ENCODE data around the gene HOXA7.
A peak's percentile ranks its signal among the peaks of the same experiment; 100 is the strongest.

Gene HOXA7

DNA sequence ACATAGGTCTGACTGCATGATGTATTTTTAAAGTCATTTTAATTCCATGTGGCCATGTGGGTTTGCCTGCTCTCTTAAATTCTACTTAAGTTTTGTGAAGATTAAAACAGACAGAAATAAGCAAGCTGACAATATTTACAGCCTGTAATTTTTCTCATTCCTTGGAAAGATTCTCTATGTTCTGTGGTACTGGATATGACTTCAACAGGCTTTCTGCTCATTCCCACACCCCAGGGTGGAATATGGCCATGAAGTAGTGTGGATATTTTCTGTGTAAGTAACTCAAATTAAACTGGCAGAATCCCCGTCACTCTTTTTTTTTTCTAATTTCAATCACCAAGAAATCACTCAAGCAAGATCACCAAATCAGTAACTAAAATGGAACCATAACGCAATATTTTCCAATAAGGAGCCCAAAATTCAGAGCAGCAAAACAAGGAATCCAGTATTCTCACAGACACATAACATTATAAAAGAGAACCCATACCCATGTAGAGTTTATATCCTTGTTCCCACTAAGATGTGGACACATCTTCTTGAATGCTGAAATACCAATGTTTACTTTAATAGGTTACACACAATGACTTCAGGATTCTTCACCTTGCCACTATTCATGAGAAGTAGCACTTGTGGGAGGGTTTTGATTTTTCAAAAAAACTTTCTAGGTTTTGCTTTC, 18.7 kb downstream of the HOXA7 start:
- H3K27ac Mint-ChIP-seq = no peak overlapping the region
- no peaks in the 10 kb centered on the region for H3K9me3 Mint-ChIP-seq (ENCODE audit: low read depth)
- peaks cover 41% of the 10 kb centered on the region for H3K27me3 Mint-ChIP-seq

DNA sequence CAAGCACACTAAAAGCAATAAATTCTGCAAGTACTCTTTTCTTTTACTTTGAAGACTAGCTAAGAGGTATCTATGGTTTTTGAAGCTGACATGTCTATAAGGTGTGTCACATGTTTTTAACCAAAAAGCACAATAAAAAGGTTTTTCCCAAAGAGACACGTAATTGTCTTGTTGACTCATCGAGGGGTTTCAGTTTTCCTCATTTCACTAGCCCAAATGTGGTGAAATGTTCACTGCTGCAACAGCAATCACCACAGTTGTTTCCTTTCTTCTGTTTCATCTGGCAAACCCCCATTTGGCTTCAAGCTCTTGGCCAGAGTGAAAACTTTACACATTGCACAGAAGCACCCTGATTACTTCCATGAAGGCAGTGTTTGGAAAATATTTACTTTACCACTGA, 22.1 kb downstream of the HOXA7 start:
- H3K9me3 Mint-ChIP-seq (ENCODE audit: low read depth) = no peaks in the 10 kb centered on the region
- H3K36me3 Mint-ChIP-seq = no peaks in the 10 kb centered on the region
- no peak overlapping the region for H3K4me3 Mint-ChIP-seq
- H3K27ac Mint-ChIP-seq = no peak overlapping the region
- peaks cover 33% of the 10 kb centered on the region for H3K27me3 Mint-ChIP-seq
- peaks cover 17% of the 10 kb centered on the region for H3K4me1 Mint-ChIP-seq (ENCODE audit: low read depth)

More for the DNA sequence above, 18.7 kb downstream of the HOXA7 start:
- Mint-ChIP-seq H3K4me1 (ENCODE audit: low read depth) (peaks cover 17% of the 10 kb centered on the region), H3K4me3 (no peak overlapping the region), H3K36me3 (no peaks in the 10 kb centered on the region)

DNA sequence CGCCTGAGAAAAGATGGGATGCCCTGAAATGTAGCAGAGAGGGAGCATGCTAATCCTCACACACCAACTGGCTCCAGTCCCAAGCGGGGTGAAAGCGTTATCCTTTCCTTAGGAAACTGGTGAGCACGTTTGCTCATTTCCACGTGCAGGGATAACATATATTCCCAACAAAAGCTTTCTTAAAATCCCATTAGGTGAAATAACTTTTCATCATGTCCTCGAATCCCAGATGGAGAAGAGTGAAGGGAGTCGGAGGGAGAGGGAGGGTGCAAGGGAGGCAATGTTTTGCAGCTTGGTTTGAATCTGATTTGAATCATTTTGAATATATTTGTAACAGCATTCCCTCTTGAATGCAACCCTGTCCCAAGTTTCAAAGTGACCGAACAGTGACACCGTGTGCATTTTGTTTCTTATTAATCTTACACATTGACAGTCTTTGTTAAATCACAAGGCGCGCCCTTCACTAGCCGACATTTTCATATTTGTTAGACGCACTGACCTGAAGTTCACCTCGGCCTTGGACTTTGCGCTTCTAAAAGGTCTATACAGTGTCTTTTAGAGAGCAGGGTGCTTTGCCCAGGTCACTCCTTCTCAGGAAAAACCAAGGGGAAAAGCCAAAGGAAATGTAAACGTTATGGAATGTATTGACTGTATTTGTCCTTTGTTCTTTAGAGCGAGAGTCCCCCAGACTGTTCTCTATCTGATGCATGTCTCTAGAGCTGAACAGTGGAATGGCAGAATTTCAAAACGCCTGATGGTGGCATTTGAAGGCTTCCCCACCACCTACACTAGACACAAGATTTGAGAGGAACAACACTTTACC, 22.9 kb downstream of the HOXA7 start:
- H3K4me3 Mint-ChIP-seq = no peak overlapping the region
- H3K27me3 Mint-ChIP-seq = peaks cover 32% of the 10 kb centered on the region
- H3K4me1 Mint-ChIP-seq (ENCODE audit: low read depth) = peaks cover 17% of the 10 kb centered on the region
- peak overlapping the region; percentile 6 for H3K27ac Mint-ChIP-seq
- H3K9me3 Mint-ChIP-seq (ENCODE audit: low read depth) = no peaks in the 10 kb centered on the region
- H3K36me3 Mint-ChIP-seq = no peaks in the 10 kb centered on the region

DNA sequence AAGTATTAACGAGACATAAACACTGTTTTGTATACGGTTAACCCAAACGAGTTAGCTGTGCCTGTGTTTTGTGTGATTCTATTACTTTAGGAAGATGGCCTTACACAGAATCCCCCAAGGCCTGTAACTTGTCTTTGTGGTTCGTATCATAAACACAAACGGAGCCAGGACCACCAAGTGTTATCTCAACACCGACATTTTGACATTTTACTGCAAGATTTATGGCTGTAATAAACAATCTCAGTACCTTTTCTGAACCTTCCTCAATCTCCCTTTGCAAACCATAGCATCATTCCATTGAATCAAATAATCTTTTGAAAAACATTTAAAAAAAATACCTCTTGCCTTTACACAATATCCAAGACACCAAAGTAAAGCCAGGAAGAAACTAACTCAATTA, 23.5 kb downstream of the HOXA7 start:
- H3K4me1 Mint-ChIP-seq (ENCODE audit: low read depth) = peaks cover 17% of the 10 kb centered on the region
- peaks cover 32% of the 10 kb centered on the region for H3K27me3 Mint-ChIP-seq

DNA sequence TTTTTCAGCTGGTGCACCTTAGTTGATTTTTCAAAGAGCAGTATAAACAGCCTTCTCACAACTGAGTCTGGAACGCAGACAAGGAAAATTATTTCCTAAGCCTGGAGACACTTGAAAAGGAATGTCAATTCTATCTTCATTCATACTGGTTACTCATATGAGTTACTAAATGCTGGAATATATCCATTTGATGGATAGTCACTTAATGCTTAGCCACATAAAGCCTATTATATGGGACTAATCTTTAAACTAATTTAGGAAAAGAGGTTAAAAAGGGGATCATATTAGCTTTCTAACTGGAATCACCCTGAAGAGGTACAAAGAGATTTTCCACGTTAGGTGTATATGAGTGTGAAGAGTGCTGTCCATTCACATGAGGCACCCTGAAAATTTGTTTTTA, 24.3 kb downstream of the HOXA7 start:
- H3K27me3 Mint-ChIP-seq = peaks cover 30% of the 10 kb centered on the region

More for the DNA sequence above, 23.5 kb downstream of the HOXA7 start:
- Mint-ChIP-seq H3K36me3 (no peaks in the 10 kb centered on the region), H3K27ac (no peak overlapping the region), H3K4me3 (no peak overlapping the region), H3K9me3 (ENCODE audit: low read depth) (no peaks in the 10 kb centered on the region)

DNA sequence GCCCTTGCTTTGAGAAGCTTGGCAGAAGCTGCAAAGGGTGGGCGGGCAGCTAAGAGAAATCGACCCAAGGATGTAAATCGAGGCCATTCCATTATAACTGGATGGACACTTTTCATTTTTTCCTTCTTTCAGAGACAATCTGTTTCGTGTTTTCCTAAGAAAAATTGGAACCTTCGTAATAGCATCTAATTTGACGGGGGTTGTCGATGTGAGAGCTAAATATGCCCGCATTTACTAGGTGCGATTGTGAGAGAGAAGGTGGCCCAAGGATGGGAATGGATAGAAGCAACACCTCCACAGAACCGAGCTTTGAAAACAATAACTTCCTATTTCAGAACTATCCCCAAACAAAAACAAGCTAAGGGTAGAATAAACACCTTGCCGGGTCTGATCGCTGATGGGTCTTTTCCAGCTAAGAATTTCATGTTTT, 25.1 kb downstream of the HOXA7 start:
- Mint-ChIP-seq H3K4me1 (ENCODE audit: low read depth) (peaks cover 17% of the 10 kb centered on the region), H3K4me3 (peak overlapping the region; percentile 37), H3K27me3 (peaks cover 30% of the 10 kb centered on the region), H3K9me3 (ENCODE audit: low read depth) (no peaks in the 10 kb centered on the region), H3K36me3 (no peaks in the 10 kb centered on the region), H3K27ac (no peak overlapping the region)

More for the DNA sequence above, 24.3 kb downstream of the HOXA7 start:
- Mint-ChIP-seq H3K36me3 (no peaks in the 10 kb centered on the region), H3K27ac (no peak overlapping the region), H3K4me3 (no peak overlapping the region), H3K9me3 (ENCODE audit: low read depth) (no peaks in the 10 kb centered on the region), H3K4me1 (ENCODE audit: low read depth) (peaks cover 17% of the 10 kb centered on the region)

DNA sequence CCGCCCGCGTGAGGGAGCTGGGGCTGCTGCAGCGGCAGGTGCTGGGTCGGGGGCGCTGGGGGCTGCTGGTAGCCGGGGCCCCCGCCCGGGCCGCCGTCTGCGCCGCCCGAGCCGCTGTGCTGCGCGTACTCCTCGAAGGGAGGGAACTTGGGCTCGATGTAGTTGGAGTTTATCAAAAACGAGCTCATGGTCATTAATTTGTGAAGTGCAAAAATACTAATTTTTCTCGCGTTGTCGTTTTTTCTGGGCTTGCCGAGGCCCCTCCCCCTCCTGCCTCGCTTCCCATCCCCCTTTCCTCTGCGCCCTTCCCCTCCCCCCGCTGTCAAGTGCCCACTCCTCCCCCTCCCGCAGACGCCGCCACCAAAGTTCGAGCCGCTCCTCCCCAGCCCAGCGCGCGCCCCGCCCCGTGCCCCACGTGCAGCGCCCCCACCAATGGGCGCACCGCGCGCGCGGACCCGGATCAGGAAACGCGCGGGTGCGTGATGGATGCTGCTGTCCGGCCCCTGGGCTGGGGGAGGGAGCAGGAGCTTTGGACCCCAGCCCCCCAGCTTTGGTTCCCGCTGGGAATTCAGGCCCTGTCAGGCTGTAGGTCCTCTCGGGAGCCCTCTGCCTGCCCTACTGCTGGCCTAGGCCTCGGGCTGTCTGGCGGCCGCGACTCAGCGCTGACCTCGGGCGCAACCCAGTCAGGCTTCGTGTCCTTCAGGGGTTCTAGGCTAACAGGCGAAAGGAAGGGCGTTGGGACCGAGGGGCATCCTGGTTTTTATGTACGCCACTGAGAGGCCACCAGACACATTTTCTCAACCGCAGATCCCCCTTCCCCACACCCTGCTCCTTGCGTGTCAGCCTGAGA, 25.7 kb downstream of the HOXA7 start, which contains the start of gene HOXA4:
Gene HOXA4, minus strand, starts transcription at position 218 of the 850 bp plus-strand sequence. Its CDS starts 24 bp downstream, at position 194.
- H3K36me3 Mint-ChIP-seq = no peaks in the 10 kb centered on the region
- H3K27ac Mint-ChIP-seq = peak within 1 kb of the TSS; percentile 18
- peak within 1 kb of the TSS; percentile 37 for H3K4me3 Mint-ChIP-seq
- peaks cover 17% of the 10 kb centered on the region for H3K4me1 Mint-ChIP-seq (ENCODE audit: low read depth)
- no peaks in the 10 kb centered on the region for H3K9me3 Mint-ChIP-seq (ENCODE audit: low read depth)
- H3K27me3 Mint-ChIP-seq = peaks cover 28% of the 10 kb centered on the region

DNA sequence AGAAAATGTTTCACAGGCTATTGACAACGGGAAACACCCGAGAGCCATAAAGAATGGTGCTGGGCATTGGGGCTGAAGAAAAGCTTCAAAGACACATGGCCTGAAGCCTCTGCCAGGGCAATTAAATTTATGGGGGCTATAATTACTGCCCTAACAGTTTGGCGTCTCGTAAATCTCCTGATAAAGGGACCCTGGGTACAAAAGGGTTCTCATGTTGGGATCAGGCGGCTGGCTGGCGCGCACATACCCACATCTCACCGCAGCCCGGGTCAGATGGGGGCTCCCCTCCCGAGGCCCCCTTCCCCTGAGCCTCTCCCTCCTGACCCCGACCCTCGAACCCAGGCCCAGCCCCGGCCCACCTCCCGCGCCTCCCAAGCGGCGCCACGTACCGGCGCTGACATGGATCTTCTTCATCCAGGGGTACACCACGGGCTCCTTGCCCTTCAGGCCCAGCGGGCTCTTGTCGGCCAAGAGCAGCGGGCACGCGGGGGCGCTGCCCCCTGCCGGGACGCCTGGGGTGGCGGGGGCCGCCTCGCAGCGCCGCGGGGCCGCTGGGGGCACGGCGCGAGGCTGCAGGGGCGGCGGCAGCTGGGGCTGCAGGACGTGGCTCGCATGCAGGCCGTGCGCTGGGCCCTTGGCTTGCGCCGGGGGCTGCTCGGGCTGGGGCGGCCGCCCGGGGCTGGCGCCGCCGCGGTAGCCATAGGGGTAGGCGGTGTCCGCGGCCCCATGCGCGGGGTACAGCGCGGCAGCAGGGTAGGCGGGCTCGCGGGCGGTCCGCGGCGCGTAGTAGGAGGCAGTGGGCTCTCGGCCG, 26.5 kb downstream of the HOXA7 start:
- Mint-ChIP-seq H3K27me3 (peaks cover 25% of the 10 kb centered on the region), H3K36me3 (no peaks in the 10 kb centered on the region), H3K4me1 (ENCODE audit: low read depth) (peaks cover 12% of the 10 kb centered on the region), H3K27ac (no peak overlapping the region), H3K4me3 (peak overlapping the region; percentile 11), H3K9me3 (ENCODE audit: low read depth) (no peaks in the 10 kb centered on the region)

DNA sequence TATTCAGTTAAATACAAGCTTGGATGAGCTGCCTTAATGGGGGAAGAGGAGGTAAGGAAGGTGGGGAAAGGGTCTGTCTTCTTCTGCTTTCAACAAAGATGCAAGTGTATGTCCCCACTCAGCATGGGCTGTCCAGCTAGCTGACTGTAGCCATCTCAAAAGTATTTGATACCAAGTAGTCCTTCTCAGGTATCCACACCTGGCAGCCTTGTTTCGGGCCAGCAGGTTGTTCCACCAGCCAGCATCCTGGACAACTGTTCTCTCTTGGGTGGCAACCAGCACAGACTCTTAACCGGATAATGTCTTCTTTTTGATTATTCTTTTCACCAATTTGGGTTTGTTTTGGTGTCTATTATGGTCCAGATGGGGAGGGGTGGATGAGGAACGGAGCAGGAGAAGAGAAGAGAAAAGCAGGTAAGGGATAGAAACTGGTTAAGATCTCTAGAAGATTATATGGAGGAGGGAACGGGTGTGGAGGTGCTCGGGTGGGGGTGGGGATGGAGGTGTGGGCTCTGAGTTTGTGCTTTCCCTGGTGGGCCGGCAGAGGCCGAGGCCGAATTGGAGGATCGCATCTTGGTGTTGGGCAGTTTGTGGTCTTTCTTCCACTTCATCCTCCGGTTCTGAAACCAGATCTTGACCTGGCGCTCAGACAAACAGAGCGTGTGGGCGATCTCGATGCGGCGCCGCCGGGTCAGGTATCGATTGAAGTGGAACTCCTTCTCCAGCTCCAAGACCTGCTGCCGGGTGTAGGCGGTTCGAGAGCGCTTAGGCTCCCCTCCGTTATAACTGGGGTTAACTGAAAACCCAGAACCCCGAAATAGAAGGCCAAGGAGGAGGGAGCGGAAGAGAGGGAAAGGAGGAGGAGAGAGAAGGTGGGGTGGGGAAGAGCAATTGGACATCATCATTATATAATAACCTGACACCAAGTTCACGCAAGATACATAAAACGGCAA, 27.4 kb downstream of the HOXA7 start:
- Mint-ChIP-seq H3K27me3 (peaks cover 22% of the 10 kb centered on the region), H3K27ac (no peak overlapping the region), H3K4me1 (ENCODE audit: low read depth) (peaks cover 3% of the 10 kb centered on the region), H3K4me3 (peak overlapping the region; percentile 11), H3K9me3 (ENCODE audit: low read depth) (no peaks in the 10 kb centered on the region), H3K36me3 (no peaks in the 10 kb centered on the region)

DNA sequence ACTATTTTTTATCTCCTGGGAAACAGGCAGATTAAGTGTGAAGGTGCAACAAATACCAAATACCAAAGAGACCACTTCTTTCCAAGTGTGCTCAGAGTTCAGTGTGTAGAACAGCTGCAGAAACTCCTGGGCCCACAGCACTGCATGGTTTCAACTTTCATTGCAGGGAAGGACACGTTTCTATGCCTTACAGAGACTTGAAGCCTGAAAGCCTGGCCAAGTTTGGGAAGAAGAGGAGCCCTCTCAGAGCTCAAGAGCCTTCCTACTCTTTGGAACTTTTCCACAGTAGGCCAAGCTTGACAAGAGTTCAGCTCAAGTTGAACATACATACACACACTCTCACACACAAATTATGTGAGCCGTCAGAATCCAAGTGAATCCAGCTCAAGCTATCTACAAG, 28.4 kb downstream of the HOXA7 start:
- no peaks in the 10 kb centered on the region for H3K36me3 Mint-ChIP-seq
- H3K27ac Mint-ChIP-seq = no peak overlapping the region
- H3K9me3 Mint-ChIP-seq (ENCODE audit: low read depth) = no peaks in the 10 kb centered on the region
- no peaks in the 10 kb centered on the region for H3K4me1 Mint-ChIP-seq (ENCODE audit: low read depth)
- H3K27me3 Mint-ChIP-seq = peaks cover 15% of the 10 kb centered on the region
- H3K4me3 Mint-ChIP-seq = no peak overlapping the region

DNA sequence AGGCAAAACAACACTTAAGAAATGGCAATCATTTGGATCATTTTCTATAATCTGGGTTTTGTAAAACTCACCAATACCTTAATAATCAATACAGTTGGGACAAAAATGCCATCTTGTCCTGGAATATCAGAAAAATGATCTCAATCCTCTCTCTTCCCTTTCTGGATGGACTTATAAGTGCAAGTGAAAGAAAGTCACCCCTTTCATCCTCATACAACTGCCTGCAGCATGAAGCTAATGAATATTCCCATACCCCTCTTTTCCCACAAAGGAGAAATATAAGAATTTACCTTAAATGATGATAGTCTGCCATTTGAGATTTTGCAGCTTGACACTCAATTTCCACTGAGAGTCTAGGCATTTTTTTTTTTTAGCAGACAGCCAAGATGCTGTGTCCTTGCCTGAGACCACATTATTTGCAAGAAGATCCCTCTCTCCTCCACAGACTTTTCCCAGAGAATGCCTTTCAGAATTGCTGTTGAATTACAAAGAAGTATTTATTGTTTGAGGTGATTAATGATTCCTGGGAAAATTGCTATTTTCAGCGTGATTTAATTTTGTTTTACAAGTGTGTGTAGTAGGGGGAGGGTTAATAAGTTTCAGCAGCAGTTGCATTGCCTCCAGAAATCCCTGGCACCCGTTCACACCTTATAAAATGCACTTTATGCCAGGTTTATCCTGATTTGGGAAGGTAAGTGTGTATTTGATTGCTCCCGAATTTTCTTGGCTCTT, 29.7 kb downstream of the HOXA7 start:
- H3K27me3 Mint-ChIP-seq = peaks cover 15% of the 10 kb centered on the region
- H3K27ac Mint-ChIP-seq = no peak overlapping the region
- no peak overlapping the region for H3K4me3 Mint-ChIP-seq
- H3K9me3 Mint-ChIP-seq (ENCODE audit: low read depth) = no peaks in the 10 kb centered on the region
- H3K36me3 Mint-ChIP-seq = no peaks in the 10 kb centered on the region
- no peaks in the 10 kb centered on the region for H3K4me1 Mint-ChIP-seq (ENCODE audit: low read depth)

DNA sequence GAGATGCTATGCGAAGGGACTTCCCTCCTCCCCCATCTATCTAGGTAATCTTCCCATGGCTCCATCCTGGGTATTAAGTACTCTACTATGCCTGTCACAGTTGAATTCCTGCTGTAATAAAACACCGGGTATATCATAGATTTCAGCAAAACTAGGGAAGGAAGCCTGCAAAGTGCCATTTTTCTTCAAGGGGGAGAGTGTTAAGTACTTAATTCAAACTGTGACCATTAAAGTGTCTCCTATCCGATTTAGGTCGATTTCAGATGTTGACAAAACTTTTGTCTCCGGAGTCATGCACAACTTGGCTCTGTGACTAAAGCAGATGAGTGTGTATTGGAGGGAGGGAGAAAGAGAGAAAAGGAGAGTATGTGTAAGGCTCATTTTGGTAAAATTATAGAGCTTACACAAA, 30.5 kb downstream of the HOXA7 start:
- Mint-ChIP-seq H3K36me3 (no peaks in the 10 kb centered on the region), H3K27me3 (peaks cover 15% of the 10 kb centered on the region)

More for the DNA sequence above, 30.5 kb downstream of the HOXA7 start:
- Mint-ChIP-seq H3K27ac (no peak overlapping the region), H3K9me3 (ENCODE audit: low read depth) (no peaks in the 10 kb centered on the region), H3K4me1 (ENCODE audit: low read depth) (no peaks in the 10 kb centered on the region), H3K4me3 (no peak overlapping the region)

Measured in activated naive CD8-positive, alpha-beta T cell (primary cell).